A549 (cell line): ENCODE measurements around the gene CDC6.
"Not testable (repeated sequence)": the region's sequence is repeated elsewhere in the genome, so short reads cannot be mapped to it uniquely, and the experiment has no call there.

Experiments
- CBX8 ChIP-seq: fragments of 200-600 bp; sonication (generic); IDR thresholded peaks from 2 replicates; pipeline ENCODE4 v1.6.1; 2016
- HOXB13 ChIP-seq: fragments of 250-450 bp; sonication (Bioruptor Pico); IDR thresholded peaks from 2 replicates; pipeline ENCODE4 v1.5.0; 2020; ENCODE audit warnings: low read depth, mild to moderate bottlenecking, moderate library complexity
- JUNB ChIP-seq: fragments of >200 bp; sonication (Bioruptor Twin); formaldehyde crosslinking; IDR thresholded peaks from 2 replicates; pipeline ENCODE4 v1.6.1; 2016
- POLR2A ChIP-seq: IDR thresholded peaks from 2 replicates; pipeline ENCODE4 v1.6.1; 2012; ENCODE audit warnings: mild to moderate bottlenecking, low read length
- RAD21 ChIP-seq, 2 experiments: fragments of >200 bp in 1 of 2; sonication (Bioruptor Twin) in 1 of 2; formaldehyde crosslinking in 1 of 2; IDR thresholded peaks in 1 of 2; conservative IDR thresholded peaks in 1 of 2; 2 replicates in 1 of 2; 3 replicates in 1 of 2; pipeline ENCODE4 v1.6.1; 2012 to 2018; ENCODE audit warnings: inconsistent platforms in 1 of 2
- RARB ChIP-seq: fragments of 250-450 bp; sonication (Bioruptor Pico); IDR thresholded peaks from 2 replicates; pipeline ENCODE4 v1.8.0; 2021; ENCODE audit warnings: mild to moderate bottlenecking, moderate library complexity
- SMC3 ChIP-seq: fragments of >200 bp; sonication (Bioruptor Twin); formaldehyde crosslinking; IDR thresholded peaks from 3 replicates; pipeline ENCODE4 v1.6.1; 2018; ENCODE audit warnings: inconsistent platforms
- TF ChIP-seq, protein P1 (sequence below): fragments of >200 bp; sonication (Bioruptor Twin); formaldehyde crosslinking; IDR thresholded peaks from 3 replicates; pipeline ENCODE4 v1.5.1; 2016
- TF ChIP-seq, protein P2 (sequence below): fragments of 200-600 bp; sonication (generic); IDR thresholded peaks from 2 replicates; pipeline ENCODE4 v1.6.1; 2016; ENCODE audit warnings: antibody characterized with exemption, mild to moderate bottlenecking, moderate library complexity

DNA sequence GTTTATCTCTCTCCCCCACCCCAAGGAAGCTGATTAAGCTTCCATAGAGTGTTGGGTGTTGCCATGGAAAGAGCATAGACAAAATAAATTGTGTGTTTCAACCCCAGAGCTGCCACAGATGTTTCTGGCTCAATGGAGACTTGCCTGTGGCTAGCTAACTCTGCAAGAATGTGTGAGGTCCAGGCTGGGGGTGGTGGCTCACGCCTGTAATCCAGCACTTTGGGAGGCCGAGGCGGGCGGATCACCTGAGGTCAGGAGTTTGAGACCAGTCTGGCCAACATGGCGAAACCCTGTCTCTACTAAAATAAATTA is 16.8 kb downstream of the CDC6 start:
- TF ChIP-seq, protein P1, sequence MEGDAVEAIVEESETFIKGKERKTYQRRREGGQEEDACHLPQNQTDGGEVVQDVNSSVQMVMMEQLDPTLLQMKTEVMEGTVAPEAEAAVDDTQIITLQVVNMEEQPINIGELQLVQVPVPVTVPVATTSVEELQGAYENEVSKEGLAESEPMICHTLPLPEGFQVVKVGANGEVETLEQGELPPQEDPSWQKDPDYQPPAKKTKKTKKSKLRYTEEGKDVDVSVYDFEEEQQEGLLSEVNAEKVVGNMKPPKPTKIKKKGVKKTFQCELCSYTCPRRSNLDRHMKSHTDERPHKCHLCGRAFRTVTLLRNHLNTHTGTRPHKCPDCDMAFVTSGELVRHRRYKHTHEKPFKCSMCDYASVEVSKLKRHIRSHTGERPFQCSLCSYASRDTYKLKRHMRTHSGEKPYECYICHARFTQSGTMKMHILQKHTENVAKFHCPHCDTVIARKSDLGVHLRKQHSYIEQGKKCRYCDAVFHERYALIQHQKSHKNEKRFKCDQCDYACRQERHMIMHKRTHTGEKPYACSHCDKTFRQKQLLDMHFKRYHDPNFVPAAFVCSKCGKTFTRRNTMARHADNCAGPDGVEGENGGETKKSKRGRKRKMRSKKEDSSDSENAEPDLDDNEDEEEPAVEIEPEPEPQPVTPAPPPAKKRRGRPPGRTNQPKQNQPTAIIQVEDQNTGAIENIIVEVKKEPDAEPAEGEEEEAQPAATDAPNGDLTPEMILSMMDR, result not testable (repeated sequence)
- TF ChIP-seq JUNB; SMC3; RAD21 (conservative IDR thresholded peaks at IDR 0.05 in 1 of 2, IDR thresholded peaks at IDR 0.05 in 1 of 2); CBX8; POLR2A; HOXB13 (CRISPR knock-in tag); RARB: not testable (repeated sequence)
- TF ChIP-seq, protein P2, sequence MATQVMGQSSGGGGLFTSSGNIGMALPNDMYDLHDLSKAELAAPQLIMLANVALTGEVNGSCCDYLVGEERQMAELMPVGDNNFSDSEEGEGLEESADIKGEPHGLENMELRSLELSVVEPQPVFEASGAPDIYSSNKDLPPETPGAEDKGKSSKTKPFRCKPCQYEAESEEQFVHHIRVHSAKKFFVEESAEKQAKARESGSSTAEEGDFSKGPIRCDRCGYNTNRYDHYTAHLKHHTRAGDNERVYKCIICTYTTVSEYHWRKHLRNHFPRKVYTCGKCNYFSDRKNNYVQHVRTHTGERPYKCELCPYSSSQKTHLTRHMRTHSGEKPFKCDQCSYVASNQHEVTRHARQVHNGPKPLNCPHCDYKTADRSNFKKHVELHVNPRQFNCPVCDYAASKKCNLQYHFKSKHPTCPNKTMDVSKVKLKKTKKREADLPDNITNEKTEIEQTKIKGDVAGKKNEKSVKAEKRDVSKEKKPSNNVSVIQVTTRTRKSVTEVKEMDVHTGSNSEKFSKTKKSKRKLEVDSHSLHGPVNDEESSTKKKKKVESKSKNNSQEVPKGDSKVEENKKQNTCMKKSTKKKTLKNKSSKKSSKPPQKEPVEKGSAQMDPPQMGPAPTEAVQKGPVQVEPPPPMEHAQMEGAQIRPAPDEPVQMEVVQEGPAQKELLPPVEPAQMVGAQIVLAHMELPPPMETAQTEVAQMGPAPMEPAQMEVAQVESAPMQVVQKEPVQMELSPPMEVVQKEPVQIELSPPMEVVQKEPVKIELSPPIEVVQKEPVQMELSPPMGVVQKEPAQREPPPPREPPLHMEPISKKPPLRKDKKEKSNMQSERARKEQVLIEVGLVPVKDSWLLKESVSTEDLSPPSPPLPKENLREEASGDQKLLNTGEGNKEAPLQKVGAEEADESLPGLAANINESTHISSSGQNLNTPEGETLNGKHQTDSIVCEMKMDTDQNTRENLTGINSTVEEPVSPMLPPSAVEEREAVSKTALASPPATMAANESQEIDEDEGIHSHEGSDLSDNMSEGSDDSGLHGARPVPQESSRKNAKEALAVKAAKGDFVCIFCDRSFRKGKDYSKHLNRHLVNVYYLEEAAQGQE, result not testable (repeated sequence)
